COR-L47 (cell line): Measurements from ENCODE around the gene ATP8B3.

Experiments
- DNase-seq: peaks from one replicate; lab custom pipeline; 2025; lab: John Stamatoyannopoulos, UW

ATP8B3 gene

DNA sequence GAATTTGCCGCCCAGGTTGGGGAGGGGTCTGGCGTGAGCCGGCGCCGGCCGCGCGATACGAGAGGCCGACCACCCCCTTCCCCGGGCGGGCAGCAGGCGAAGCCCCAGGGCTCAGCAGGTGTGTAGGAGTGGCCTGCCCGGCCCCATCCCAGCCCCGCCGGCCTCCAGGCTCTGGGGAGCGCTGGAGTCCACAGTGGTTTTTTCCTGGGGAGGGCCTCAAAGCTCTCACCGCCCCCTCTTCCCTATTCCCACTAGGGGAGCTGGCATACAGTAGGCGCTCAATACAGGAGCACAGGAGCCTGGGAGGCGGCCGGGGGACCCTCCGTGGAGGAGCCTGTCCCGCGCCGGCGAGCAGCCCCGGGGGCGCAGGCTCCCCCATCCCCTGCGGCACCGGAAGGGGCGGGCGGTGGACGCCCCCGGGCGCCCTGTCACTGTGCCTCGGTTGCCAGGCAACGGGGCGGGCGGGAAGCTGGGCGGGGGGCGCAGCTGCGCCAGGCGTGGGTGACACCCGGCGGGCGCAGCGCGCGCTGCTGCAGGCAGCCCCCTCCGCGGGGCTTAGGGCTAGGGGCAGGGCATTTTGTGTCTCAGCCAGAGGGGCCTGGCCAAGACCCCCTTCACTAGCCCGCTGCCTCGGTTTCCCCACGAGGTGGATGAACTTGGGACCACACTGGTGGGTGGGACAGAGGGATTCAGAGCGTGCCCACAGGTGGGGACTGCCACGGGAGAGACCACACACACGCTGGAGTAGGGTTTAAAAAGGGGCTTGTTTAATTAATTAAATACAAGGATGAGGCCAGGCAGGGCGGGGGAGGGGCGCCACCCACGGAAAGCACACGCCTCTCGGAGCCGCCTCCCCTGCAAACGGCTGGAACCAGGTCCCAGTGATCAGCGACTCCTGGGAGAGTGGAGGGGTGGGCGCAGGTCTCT, 39.8 kb upstream of the ATP8B3 start:
- peak; percentile 91 for DNase-seq

DNA sequence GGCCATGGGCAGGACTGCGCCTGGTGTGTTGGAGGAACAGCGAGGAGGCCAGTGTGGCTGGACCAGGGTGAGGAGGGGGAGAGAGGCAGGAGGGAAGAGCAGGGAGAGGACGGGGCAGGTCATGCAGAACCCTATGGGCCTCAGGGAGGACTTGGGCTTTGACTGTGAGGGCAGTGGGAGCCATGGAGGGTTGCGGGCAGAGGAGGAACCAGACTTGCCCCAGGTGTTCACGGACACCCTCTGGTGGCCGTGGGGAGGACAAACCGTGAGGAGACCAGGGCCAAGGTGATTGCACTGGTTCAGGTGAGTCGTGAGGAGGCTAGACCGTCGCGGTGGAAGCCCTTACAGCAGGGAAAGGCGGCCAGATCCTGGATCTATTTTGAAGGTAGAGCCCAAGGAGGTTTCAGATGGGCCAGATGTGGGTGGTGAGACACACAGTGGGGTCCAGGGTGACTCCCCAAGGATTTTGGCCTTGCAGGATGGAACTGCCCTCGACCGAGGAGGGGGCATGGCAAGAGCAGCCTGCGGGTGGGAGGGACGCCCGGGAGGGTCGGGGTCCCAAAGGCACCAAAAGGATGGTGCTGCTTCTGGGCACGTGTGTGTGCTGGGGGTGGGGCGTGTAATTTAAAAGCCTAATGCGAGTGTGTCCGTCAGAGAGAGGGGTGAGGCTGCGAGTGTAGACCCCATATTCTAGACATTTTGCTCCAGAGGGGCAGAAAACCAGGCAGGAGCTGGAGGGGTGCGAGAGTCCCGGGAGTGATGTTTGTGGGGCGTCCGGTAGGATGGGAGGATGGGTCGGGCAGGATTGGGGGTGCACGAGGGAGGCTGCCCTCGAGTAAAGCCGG, 39.0 kb upstream of the ATP8B3 start:
- DNase-seq, result no peak

DNA sequence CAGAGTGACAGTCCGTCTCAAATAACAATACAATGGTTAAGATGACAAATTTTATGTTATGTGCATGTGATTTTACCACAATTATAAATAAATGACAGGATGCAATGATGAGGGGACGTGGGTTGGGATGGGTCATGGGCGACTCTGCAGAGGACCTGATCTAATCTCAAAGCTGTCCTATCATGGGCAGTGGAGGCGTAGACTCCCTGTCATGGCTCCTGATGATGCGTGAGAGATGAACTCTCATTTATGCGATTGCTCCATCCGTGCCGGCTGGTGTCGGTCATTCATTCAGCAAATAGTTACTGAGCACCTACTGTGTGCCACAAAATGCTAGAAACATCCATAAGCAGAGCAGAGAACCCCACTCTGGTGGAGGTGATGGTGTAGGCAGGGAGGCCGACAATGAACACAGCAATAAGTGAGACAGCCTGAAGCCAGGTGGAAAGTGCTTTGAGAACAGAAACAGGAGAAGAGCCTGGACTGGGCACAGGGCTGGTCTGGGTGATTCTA, 37.9 kb upstream of the ATP8B3 start:
- no peak for DNase-seq

DNA sequence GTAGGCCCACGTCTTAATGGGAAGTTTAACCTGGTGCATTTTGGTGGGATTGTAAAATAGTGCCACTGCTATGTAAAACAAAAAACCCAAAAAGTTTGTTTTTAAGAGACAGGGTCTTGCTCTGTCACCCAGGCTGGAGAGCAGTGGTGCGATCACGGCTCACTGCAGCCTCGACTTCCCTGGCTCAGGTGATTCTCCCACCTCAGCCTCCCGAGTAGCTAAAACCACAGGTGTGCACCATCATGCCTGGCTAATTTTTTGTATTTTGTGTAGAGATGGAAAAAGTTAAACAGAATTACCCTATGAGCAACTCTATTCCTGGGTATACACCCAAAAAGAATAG, 37.0 kb upstream of the ATP8B3 start:
- no peak for DNase-seq

DNA sequence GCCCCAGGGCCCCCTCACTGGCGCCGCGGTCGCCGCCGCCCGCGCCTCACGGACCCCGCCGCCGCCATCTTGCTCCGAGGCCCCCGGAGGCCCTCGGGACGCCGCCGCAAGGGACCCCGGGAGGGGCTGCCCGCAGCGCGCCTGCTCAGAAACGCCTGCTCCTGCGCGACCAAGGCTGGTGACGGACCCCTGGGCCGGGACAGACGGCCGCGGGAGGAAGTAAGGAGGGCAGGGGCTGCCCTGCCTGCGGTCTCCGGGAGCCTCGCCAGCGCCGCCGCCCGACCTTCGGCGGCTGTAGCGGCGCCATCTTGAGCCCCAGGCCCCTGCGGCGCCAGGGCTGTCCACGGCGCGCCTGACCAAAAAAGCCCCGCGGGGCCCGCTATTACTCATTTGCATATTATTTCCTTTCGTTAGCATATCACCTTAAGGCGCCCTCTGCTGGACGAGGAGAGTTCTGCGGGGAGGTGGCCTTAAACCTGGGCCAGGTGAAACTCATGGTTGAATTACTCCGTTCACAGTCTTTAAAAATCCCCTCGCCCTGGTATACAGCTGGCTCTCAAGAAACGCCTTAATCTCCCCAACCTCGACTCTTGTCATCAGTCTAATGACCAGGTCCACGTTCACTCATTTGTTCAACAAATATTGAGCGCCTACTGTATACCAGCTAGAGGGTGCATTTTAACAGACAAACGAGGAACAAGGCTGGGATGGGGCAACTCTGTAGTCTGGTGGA, 36.5 kb upstream of the ATP8B3 start, which contains the start of gene REXO1:
TSS of gene REXO1 (minus strand) at position 85 of the 733 bp plus-strand sequence. CDS start 125 bp downstream, outside the sequence.
- peak; percentile 92 for DNase-seq

DNA sequence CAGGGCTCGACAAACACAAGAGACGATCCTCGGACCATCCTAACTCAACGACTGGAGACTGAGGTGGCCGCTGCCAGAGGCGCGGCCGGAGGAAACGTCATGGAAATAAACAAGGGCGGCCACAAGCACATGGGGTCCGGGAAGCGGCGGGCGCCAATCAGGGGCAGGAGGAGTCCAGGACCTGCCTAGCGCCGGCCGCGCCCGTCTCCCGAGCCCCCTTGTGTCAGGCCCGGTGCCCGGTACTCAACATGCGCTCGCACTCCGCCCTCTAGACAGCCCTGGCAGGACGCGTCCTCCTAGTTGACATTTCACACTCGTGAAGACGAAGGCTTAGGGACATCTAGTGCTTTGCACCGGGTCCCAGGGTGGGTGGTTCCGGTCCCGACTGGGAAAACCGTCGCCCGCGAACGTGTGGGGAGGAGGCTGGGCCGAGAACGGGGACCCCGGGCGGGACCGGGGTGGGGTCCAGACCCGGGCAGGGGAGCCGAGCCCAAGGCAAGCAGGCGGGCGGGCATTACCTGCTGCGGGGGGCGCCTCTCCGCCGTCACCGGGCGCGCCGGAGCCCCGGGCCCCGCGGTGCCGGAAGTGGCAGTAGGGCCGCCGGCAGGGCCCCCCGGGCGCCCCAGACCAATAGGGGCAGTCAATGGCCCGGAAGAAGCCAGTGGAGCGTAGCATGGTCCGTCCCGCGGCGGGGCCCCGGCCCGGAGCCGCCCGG, 35.8 kb upstream of the ATP8B3 start:
- DNase-seq, result no peak

DNA sequence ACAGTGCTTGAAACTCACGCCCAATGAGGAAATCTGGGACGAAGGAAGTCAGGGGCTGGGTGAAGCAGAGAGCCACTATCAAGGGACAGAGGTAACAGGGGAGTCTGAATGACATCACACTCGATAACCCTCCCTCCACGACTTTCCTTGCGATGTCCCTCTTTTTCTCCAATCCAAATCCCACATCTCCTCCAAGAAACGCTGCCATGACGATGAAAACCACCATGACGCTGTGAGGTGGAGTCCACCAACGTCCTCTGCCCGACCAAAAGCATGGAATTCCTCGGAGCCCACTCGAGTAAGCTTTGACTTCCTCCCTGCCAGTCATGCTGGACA, 35.2 kb upstream of the ATP8B3 start:
- DNase-seq, result no peak

DNA sequence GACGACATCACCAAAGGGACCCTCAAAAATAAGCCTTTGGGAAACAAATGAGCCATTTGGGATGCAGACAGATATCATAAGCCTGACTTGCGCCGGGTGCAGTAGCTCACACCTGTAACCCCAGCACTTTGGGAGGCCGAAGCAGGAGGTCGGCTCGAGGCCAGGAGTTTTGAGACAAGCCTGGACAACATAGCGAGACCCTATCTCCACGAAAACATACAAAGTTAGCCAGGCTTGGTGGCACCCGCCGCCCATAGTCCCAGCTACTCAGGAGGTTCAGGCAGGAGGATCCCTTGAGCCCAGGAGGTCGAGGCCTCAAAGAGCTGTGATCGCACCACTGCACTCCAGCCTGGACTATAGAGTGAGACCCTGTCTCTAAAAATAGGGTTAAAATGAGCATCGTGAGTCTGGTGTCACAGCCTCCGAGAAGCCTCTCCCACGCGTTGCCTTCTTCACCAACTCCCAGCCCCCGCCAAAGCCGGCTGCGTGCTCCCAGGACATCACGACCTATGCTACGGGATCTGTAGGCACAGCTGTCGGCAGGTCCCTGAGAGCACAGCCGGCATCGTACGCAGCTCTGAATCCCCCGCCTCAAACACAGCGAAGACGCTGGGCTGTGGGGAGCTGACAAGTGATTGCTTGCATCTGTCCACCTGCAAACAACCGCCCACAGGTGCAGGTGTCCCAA, 34.6 kb upstream of the ATP8B3 start:
- DNase-seq, result no peak

DNA sequence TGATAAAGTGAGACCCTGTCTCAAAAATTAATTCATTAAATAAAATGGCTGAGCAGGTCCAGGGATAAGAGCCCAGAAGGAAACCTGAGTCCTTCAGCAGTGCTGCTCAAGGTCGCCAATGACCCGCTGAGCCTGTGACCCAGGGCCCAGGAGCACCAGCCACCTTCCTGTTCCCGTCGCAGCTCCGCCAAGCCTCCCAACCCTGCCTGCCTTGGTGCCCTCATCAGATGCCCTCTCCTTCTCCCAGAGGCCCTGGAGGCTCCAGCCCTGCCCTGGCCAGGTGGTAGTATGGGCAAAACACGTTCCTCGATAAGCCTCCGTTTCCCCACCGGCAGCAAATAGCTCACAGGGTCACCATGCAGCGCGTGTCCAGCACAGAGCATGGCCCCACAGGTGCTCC, 33.6 kb upstream of the ATP8B3 start:
- DNase-seq, result no peak

DNA sequence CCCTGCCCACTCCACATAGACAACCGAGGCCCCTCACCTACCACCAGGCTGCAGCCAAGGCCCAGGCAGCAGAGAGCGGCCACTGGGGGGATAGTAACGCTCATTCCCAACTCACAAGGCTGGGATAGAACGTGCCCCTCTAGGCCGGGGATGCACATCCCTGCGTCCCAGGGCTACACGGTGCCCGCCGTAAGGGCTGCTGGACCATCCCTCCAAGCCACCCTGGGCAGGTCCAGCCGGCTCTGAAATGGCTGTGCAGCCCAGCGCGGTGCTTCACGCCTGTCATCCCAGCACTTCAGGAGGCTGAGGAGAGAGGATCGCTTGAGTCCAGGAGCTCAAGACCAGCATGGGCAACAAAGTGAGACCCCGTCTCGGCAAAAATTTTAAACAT, 33.0 kb upstream of the ATP8B3 start:
- no peak for DNase-seq

DNA sequence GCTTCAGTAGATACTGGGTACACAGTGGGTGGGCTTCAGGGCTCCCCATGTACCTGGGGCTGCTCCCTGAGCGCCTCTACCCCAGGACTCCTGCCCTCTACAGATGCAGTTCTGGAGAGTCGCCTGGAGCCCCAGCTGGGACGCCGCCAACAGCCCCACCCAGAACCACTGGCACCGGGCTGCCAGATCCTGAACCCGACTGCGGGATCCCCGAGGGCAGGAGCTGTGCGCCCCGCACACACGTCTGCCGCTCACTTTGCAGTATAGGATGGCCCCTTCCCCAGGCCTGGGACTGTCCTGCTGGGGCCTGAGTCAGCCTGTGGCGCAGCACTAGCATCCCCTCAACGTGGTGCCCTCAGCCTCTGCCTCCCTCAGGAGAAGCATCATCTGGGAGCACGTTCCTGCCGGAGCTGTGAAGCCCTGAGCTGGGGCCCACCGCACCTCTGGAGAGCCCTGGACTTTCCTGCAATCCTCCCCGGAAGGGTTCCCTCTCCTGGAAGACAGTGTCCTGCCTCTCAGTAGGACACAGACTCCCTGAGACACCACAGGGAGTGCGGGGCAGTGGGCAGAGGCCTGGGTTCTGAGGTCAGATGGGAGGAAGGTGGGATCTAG, 32.5 kb upstream of the ATP8B3 start:
- DNase-seq, result no peak

DNA sequence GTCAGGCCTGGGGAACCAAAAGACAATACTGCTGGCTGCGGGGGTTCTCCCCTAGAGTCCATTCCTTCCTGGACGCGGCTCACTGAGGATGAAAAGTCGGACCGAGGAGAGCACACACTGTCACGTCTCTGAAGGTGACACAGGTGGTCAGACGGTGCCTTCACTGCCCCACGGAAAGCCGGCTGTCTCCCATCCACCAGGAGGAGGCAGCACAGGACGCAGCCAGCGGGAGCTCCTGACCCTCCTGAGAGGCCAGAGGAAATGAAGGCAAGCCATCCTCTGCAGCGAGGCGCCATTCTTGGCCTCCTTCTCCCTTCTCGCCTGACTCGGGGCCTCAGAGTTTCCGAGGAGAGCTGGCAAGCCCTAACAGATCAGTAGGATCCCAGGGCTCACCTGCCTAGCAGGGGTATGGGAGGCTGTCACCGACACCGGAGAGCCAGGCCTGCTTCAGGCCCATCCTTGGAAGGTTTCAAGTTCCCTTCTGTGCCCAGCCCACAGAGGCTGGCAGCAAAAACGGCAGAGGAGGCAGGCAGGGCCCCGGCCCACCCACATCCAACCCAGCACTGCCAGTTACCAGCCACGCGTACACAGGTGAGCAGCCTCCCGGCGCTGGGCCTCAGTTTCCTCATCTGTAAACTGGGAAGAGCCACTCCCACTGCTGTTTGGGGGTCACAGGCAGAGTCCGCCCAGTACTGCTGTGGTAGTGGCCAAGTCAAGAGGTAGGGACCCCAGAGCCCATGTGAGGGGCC, 31.7 kb upstream of the ATP8B3 start:
- DNase-seq, result no peak

DNA sequence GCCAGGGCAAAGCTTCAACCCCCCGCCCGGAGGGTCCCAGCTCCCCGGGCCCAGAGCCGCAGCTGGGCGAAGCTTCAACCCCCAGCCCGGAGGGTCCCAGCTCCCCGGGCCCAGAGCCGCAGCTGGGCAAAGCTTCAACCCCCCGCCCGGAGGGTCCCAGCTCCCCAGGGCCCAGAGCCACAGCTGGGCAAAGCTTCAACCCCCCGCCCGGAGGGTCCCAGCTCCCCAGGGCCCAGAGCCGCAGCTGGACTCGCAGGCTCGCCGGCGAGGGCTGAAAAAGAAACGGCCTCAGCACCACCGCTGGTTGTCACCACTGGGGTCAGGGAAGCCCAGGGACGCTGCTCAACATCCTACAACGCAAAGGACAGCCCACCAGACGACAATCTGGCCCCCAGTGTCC, 31.0 kb upstream of the ATP8B3 start:
- DNase-seq, result no peak

DNA sequence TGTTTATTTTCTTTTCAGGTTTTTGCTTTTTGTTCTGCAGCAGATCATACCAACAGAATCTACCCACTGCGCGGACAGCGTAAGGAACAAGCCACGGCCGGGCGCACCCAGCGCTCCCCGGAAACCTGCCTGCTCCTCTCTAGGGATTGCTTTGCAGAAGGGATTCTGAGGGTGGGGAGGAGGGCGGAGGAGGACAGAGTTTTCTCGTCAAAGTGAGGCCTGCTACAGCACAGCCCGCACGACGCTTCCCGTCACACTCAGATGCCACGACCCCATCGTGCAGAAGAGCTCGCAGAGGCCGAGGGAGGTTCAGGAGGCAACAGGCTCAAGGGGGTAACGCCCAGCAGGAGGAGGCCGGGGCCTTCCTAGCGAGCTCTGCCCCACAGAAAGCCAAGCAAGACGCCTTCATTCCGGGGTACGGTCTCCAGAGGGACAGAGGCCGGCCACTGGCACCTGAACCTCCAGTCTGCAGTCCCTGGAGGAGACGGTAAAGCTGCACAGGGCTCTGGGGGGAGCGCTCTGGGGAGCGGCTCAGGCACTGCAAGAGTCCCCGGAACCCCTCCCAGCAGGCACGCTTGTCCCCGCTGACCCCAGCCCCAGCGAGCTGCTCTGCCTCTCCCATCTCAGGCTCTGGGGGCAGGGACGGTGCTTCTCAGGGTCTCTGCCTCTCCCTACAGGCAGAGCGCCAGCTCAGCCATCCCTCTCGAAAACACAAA, 29.3 kb upstream of the ATP8B3 start:
- DNase-seq, result no peak

DNA sequence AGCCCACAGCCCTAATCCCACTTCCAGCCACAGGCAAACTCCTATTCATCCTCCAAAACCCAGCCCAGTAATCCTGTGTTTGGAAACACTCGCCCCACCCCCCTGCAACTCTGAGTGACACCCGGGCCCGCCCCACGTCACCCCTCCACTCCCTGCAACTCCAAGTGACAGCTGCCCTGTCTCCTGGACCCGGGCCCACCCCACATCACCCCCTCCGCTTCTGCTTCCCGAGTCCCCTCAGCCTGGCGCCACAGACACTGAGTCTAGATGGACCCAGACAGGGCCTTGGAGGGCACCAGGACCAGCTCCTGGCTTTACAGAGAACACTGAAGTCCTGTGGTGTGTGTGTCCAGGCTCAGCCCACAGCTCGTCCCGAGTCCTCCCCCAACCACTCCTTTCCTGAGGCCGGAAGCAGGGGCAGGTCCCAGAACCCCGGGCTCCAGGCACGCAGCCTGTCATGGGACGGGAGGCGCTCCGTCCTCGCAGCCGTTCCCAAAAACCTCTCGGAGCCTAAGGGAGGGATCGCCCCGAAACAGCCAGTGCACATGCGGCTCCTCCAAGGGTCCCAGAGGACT, 28.6 kb upstream of the ATP8B3 start:
- no peak for DNase-seq

DNA sequence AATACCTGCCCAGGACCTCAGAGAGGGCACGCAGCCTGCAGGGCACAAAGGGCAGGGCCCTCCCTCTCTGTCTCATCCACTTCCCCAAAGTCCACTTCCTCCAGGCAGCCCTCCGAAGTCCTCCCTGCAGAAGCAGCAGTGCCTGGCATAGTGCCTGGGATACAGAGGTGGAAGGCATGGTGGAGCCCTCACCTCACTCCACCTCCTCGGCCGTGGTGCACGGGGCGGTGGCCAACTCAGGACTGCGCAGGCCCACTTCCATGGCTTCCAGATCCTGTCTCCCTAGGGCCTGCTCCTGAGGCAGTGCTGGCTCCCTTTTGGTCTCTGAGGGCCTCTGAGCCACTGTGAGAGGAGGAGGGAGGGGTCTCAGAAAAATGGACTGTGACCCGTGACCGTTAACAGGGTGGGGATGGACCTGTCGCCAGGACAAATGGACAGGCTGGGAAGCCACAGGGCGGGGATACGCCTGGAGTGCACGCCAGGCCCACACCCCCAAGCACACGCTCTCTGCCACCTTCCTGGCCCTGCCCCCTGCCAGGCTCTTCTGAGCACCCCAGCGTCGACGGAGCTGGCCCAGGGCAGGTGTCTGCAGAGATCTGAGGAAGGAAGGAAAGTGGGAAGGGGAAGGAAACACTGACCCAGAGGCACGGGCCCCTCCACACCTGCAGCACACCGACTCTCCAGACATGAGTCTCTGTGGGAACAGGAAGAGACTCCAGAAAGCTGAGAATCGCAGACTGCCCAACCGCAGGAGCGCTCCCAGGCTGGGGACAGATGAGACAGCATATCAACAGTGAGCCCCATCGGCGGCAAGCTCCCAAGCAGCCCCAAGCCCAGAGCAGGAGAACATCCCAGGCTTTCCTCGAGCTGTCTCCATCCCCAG, 27.8 kb upstream of the ATP8B3 start:
- DNase-seq, result no peak

DNA sequence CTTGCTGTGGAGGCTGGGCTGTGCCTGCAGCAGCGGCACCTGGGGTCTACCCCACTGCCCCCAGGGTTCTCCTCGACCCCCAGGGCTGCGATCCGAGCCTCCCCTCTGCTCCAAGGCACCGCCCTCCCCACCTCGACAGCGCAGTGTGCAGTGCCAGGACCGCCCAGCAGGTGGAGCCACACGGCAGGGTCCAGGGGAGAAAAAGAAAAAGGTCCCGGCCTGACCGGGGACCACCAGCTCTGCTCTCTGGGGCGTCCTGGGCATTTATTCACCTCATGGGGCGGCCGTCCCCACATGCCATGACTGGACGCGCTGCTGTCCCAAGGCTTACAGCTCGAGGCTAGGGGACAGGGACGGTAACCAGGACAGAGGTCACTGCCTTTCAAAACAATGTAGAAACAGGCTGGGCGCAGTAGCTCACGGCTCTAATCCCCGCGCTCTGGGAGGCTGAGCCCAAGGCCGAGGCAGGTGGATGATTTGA, 25.6 kb upstream of the ATP8B3 start:
- DNase-seq, result no peak

DNA sequence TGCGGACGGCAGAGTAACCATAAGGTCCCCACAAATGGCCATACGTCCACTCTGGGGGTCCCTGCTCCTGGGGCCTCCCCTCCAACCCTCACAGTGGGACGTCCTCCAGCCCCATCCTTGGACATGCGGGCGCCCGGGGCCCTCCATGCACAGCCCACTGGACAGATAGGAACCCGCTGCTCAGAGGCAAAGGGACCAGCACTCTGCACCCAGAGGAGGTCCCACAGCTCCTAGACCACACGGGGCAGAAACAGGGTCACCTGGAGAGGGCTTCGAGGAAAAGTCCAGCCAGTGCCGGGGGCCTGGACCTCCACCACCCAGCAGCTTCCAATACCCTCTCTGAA, 25.1 kb upstream of the ATP8B3 start:
- no peak for DNase-seq
